ENCODE measurements around the gene NR3C1.

Gene NR3C1

GRCh38 chr5:143397302-143398052 is 6.0 kb downstream of the NR3C1 start:
- no peak for DNase-seq

GRCh38 chr5:143396353-143396940 is 7.0 kb downstream of the NR3C1 start:
- DNase-seq, result no peak

- DNase-seq, result no peak
These were observed 7.7 kb downstream of the NR3C1 start for GRCh38 chr5:143395638-143396352.

- DNase-seq, result no peak
These were observed 10.0 kb downstream of the NR3C1 start for GRCh38 chr5:143393524-143393923.

GRCh38 chr5:143390941-143391340 is 12.5 kb downstream of the NR3C1 start:
- DNase-seq, result no peak

- DNase-seq, result no peak
These were observed 13.2 kb downstream of the NR3C1 start for GRCh38 chr5:143390258-143390657.

- DNase-seq, result no peak
These were observed 16.8 kb downstream of the NR3C1 start for GRCh38 chr5:143386725-143387124.

GRCh38 chr5:143384865-143385657 is 18.4 kb downstream of the NR3C1 start:
- no peak for DNase-seq

GRCh38 chr5:143383988-143384387 is 19.5 kb downstream of the NR3C1 start:
- no peak for DNase-seq

GRCh38 chr5:143379606-143380005 is 23.9 kb downstream of the NR3C1 start:
- DNase-seq, result no peak

GRCh38 chr5:143376911-143377813 is 26.3 kb downstream of the NR3C1 start:
- no peak for DNase-seq

GRCh38 chr5:143376195-143376779 is 27.2 kb downstream of the NR3C1 start:
- no peak for DNase-seq

- no peak for DNase-seq
These were observed 28.8 kb downstream of the NR3C1 start for GRCh38 chr5:143374496-143375217.

GRCh38 chr5:143373076-143373475 is 30.4 kb downstream of the NR3C1 start:
- DNase-seq, result no peak

GRCh38 chr5:143372187-143372829 is 31.2 kb downstream of the NR3C1 start:
- DNase-seq, result no peak

GRCh38 chr5:143370440-143370839 is 33.0 kb downstream of the NR3C1 start:
- DNase-seq, result no peak

- no peak for DNase-seq
These were observed 39.4 kb downstream of the NR3C1 start for GRCh38 chr5:143364061-143364460.

- no peak for DNase-seq
These were observed 40.7 kb downstream of the NR3C1 start for GRCh38 chr5:143362664-143363227.

GRCh38 chr5:143361438-143361837 is 42.0 kb downstream of the NR3C1 start:
- no peak for DNase-seq

GRCh38 chr5:143360755-143361154 is 42.7 kb downstream of the NR3C1 start:
- DNase-seq, result no peak
